HAP-1 (cell line): Measurements from ENCODE around the gene AK8.

Source experiments
- DNase-seq, 2 experiments: peaks; one replicate each; pipeline ENCODE4 v3.0.0-alpha.2; 2016 to 2020; ENCODE audit warnings: low spot score in 2 of 2
- H3K27me3 ChIP-seq: fragments of 250-450 bp; sonication (Bioruptor Pico); 2 replicates; pipeline ENCODE4 v1.5.1; 2020; ENCODE audit warnings: low read depth, mild to moderate bottlenecking, moderate library complexity
- H3K36me3 ChIP-seq: fragments of 250-450 bp; sonication (Bioruptor Pico); replicated peaks from 2 replicates; pipeline ENCODE4 v1.5.1; 2020; ENCODE audit warnings: mild to moderate bottlenecking
- H3K4me1 ChIP-seq: fragments of 250-450 bp; sonication (Bioruptor Pico); 2 replicates; pipeline ENCODE4 v1.5.1; 2020; ENCODE audit warnings: mild to moderate bottlenecking
- H3K4me3 ChIP-seq: fragments of 250-450 bp; sonication (Bioruptor Pico); 2 replicates; pipeline ENCODE4 v1.5.1; 2020; ENCODE audit warnings: mild to moderate bottlenecking, moderate library complexity
- H3K9me3 ChIP-seq: fragments of 250-450 bp; sonication (Bioruptor Pico); 2 replicates; pipeline ENCODE4 v1.5.1; 2020; ENCODE audit warnings: mild to moderate bottlenecking, moderate library complexity
- in situ Hi-C: fragments of 300-500 bp; cut with MboI; formaldehyde crosslinking; loops from 3 replicates; pipeline ENCODE4 v1.14.3; 2020; ENCODE audit warnings: low sequenced_read_pairs, inconsistent platforms, mixed read lengths

Gene AK8

GRCh38 chr9:132679946-132680625 lies 198.0 kb downstream of the AK8 start:
- no peaks in the 10 kb centered on the region for H3K9me3 ChIP-seq
- no peaks in the 10 kb centered on the region for H3K4me1 ChIP-seq
- peaks cover 65% of the 10 kb centered on the region for H3K36me3 ChIP-seq
- no peak overlapping the region for H3K4me3 ChIP-seq
- no peaks in the 10 kb centered on the region for H3K27me3 ChIP-seq
- no peak for DNase-seq
- in situ Hi-C loops: no loop called here

GRCh38 chr9:132677976-132678375 lies 200.1 kb downstream of the AK8 start:
- in situ Hi-C loops: no loop called here
- Histone ChIP-seq H3K27me3 (no peaks in the 10 kb centered on the region), H3K36me3 (peaks cover 61% of the 10 kb centered on the region), H3K9me3 (no peaks in the 10 kb centered on the region), H3K4me3 (no peak overlapping the region), H3K4me1 (no peaks in the 10 kb centered on the region; the same call in 1 of the 2 replicates)
- DNase-seq: no peak
